Transverse colon (tissue), 4 donors: ENCODE data around the gene TC2N. TPM values are rescaled to one million over a fixed set of nuclear protein-coding genes. Genes with fewer than 3 reads are reported as not detected.

ENCODE experiments used
- DNase-seq: peaks from one replicate; pipeline ENCODE4 v3.0.0-alpha.2; 2019
- H3K27ac ChIP-seq, 4 donors: fragments of 200-600 bp; sonication (generic); 2 replicates each; pipeline ENCODE4 v1.5.1; 2016 to 2018; ENCODE audit warnings: inconsistent platforms in 4 of 4
- H3K27me3 ChIP-seq: fragments of 200-600 bp; sonication (generic); 2 replicates; pipeline ENCODE4 v1.5.1; 2017; ENCODE audit warnings: inconsistent platforms
- H3K36me3 ChIP-seq, 4 donors: fragments of 200-600 bp; sonication (generic); 2 replicates each; pipeline ENCODE4 v1.5.1; 2017 to 2019; ENCODE audit warnings: inconsistent platforms in 4 of 4
- H3K4me1 ChIP-seq, 4 donors: fragments of 200-600 bp; sonication (generic); 2 replicates each; pipeline ENCODE4 v1.5.1; 2017 to 2020; ENCODE audit warnings: inconsistent platforms in 4 of 4
- H3K4me3 ChIP-seq, 4 donors: fragments of 200-600 bp; sonication (generic); 1 replicate in 1 of 4; 2 replicates in 3 of 4; pipeline versions ENCODE4 v1.5.1 to v1.6.1; 2017 to 2019; ENCODE audit warnings: inconsistent platforms in 4 of 4
- H3K9me3 ChIP-seq, 2 donors: fragments of 200-600 bp; sonication (generic); 2 replicates each; pipeline ENCODE4 v1.5.1; 2017 to 2019; ENCODE audit warnings: inconsistent platforms in 2 of 2
- CTCF ChIP-seq, 5 experiments: fragments of 200-600 bp in 3 of 5; fragments of 450-650 bp in 2 of 5; sonication (generic) in 3 of 5; IDR thresholded peaks; 1 replicate in 2 of 5; 2 replicates in 3 of 5; pipeline ENCODE4 v1.5.1; 2016 to 2017; ENCODE audit warnings: antibody characterized with exemption in 5 of 5, inconsistent platforms in 3 of 5, mild to moderate bottlenecking in 2 of 5, moderate library complexity in 1 of 5
- EP300 ChIP-seq: sonication (generic); formaldehyde crosslinking; IDR thresholded peaks from one replicate; pipeline ENCODE4 v1.6.1; 2017; ENCODE audit warnings: antibody characterized with exemption, low read depth
- POLR2A ChIP-seq: fragments of 450-650 bp; IDR thresholded peaks from one replicate; pipeline ENCODE4 v1.6.1; 2016; ENCODE audit warnings: antibody characterized with exemption, mild to moderate bottlenecking, moderate library complexity
- POLR2AphosphoS5 ChIP-seq, 3 donors: sonication (generic); formaldehyde crosslinking; IDR thresholded peaks; one replicate each; pipeline ENCODE4 v1.6.1; 2016; ENCODE audit warnings: antibody characterized with exemption in 3 of 3
- WGBS, 2 donors: methylation state at CpG; one replicate each; pipeline ENCODE4 v1.1.5; 2018; ENCODE audit warnings: low coverage in 1 of 2; 5-methylcytosine and 5-hydroxymethylcytosine counted together
- in situ Hi-C, 4 donors: fragments of 200-750 bp; cut with MboI; loops; one replicate each; pipeline versions ENCODE4 v1.15.0 to v1.15.1; 2017; ENCODE audit warnings: low sequenced_read_pairs in 3 of 4, low pct_ligation_motif_present in 1 of 4, low pct_unique_long_range_greater_than_20kb in 1 of 4
- intact Hi-C: fragments of 100-400 bp; cut with DNase I; formaldehyde crosslinking; loops from one replicate; pipeline ENCODE4 v1.15.1; 2023; ENCODE audit warnings: low total_unique reads
- total RNA-seq, 4 donors: library from RNA; depleted of rRNA; stranded (reverse); fragments of >200 nt; gene quantifications; one replicate each; pipeline ENCODE4 v1.1.0, GENCODE V29; 2016

The TC2N gene
- total RNA-seq, 4 donors from 2014 or later, result 36.0 to 85.4 (median 53.7) TPM

DNA sequence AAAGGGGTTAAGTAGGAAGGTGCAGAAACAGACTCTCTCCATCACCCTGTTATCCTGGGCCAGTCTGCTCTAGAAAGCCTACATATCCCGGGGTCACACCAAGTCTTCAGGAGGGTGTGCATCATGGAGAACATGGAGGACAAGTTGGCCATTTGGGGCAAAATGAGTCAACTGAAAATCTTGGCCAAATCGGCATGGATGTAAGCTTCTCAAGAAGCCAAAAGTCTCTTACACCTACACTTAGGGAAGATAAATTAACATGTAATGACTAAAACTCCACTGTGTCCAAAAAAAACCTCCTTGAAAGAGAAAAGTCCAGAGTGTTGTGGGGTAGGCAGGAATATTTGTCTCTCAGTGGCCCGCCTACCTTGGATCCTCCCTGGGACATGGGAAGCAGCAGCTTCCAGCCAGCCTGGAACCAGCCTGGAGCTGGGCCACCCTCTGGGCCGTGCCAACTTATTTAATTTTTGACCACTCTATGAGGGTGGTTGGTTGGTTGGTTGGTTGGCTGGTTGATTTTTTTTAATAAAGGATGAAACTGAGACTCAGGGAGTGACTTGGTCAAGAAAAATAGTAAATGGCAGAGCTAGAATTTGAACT is 17.9 kb upstream of the TC2N start:
- in situ Hi-C loops, result no loop called here
- DNase-seq, result no peak
- H3K4me1 ChIP-seq, result peaks cover 4 to 14% (median 8%) of the 10 kb centered on the region in 4 donors
- H3K27ac ChIP-seq, result peak overlapping the region in 2 of 4 donors; percentile 18 to 26
- no peaks in the 10 kb centered on the region for H3K9me3 ChIP-seq
- no peaks in the 10 kb centered on the region for H3K36me3 ChIP-seq
- TF ChIP-seq POLR2AphosphoS5 (IDR thresholded peaks at IDR 0.05) (no peak), POLR2A (no peak), CTCF (IDR thresholded peaks at IDR 0.05) (no peak), EP300 (no peak)
- intact Hi-C loops, result no loop called here
- no peak overlapping the region for H3K4me3 ChIP-seq
- 92% methylated on average over 2 to 4 of the region's 4 CpGs for WGBS, 2 donors
- no peaks in the 10 kb centered on the region for H3K27me3 ChIP-seq

GRCh38 chr14:91884664-91885063 is 17.3 kb upstream of the TC2N start:
- Histone ChIP-seq H3K36me3 (no peaks in the 10 kb centered on the region), H3K27ac (peak overlapping the region in 2 of 4 donors; percentile 18 to 26), H3K9me3 (no peaks in the 10 kb centered on the region), H3K27me3 (no peaks in the 10 kb centered on the region), H3K4me1 (peaks cover under 1 to 8% (median 4%) of the 10 kb centered on the region in 4 donors), H3K4me3 (no peak overlapping the region)
- no peak for TF ChIP-seq CTCF (IDR thresholded peaks at IDR 0.05)
- WGBS, 2 donors, result 79 to 83% methylated on average over 2 to 6 of the region's 6 CpGs
- intact Hi-C loops, result no loop called here
- no peak for DNase-seq
- in situ Hi-C loops, result no loop called here

- no peaks in the 10 kb centered on the region for H3K9me3 ChIP-seq
- DNase-seq, result no peak
- in situ Hi-C loops, result no loop called here
- H3K4me3 ChIP-seq, result no peak overlapping the region
- TF ChIP-seq POLR2A (no peak), CTCF (IDR thresholded peaks at IDR 0.05) (no peak), POLR2AphosphoS5 (IDR thresholded peaks at IDR 0.05) (peak in 1 of 3 donors; percentile 55), EP300 (no peak)
- H3K36me3 ChIP-seq, result no peaks in the 10 kb centered on the region
- H3K27ac ChIP-seq, result peak overlapping the region in 2 of 4 donors; percentile 18 to 26
- no peaks in the 10 kb centered on the region for H3K4me1 ChIP-seq
- intact Hi-C loops, result no loop called here
- 82% methylated on average over 9 of the region's 9 CpGs; no CpG with 5 or more reads in 1 of the 2 donors for WGBS, 2 donors
- H3K27me3 ChIP-seq, result no peaks in the 10 kb centered on the region
Measured at GRCh38 chr14:91883753-91884152, 16.4 kb upstream of the TC2N start.

- peak overlapping the region in 2 of 4 donors; percentile 8 to 43 for H3K27ac ChIP-seq
- TF ChIP-seq POLR2AphosphoS5 (IDR thresholded peaks at IDR 0.05) (no peak), CTCF (IDR thresholded peaks at IDR 0.05) (no peak), EP300 (no peak), POLR2A (no peak)
Measured at GRCh38 chr14:91882776-91883175, 15.4 kb upstream of the TC2N start.

More at GRCh38 chr14:91882776-91883175, 15.4 kb upstream of the TC2N start:
- no peaks in the 10 kb centered on the region for H3K36me3 ChIP-seq
- no peaks in the 10 kb centered on the region for H3K27me3 ChIP-seq
- 78% methylated on average over 4 of the region's 4 CpGs; no CpG with 5 or more reads in 1 of the 2 donors for WGBS, 2 donors
- DNase-seq, result no peak
- no peaks in the 10 kb centered on the region for H3K4me1 ChIP-seq
- no peaks in the 10 kb centered on the region for H3K9me3 ChIP-seq
- intact Hi-C loops, result no loop called here
- no peak overlapping the region for H3K4me3 ChIP-seq
- in situ Hi-C loops, result no loop called here
